ENCODE data around the gene RUFY1. TPM values are rescaled to one million over a fixed set of nuclear protein-coding genes. Genes with fewer than 3 reads are reported as not detected.

The RUFY1 gene
- total RNA-seq, 2 donors from 2014 or later, result 48.7 to 55.6 TPM

GRCh38 chr5:179616002-179616594 is 65.7 kb downstream of the RUFY1 start:
- Histone ChIP-seq H3K36me3 (peaks cover 6 to 36% of the 10 kb centered on the region in 2 donors), H3K9me3 (no peaks in the 10 kb centered on the region), H3K27me3 (replicated peaks; ENCODE audit: insufficient read depth) (no peaks in the 10 kb centered on the region), H3K27ac (no peak overlapping the region), H3K4me3 (no peak overlapping the region), H3K4me1 (replicated peaks) (peaks cover 12% of the 10 kb centered on the region)
- intact Hi-C loops (cut with DNase I), result no loop called here
- WGBS, result 68% methylated on average over 9 of the region's 9 CpGs
- no peak for DNase-seq (ENCODE audit: low spot score)
- no peak for TF ChIP-seq POLR2A (IDR thresholded peaks at IDR 0.05)
- TF ChIP-seq CTCF (IDR thresholded peaks at IDR 0.05), result no peak
- no peak for TF ChIP-seq POLR2AphosphoS5 (IDR thresholded peaks at IDR 0.05)

- WGBS, result 53% methylated on average over 7 of the region's 7 CpGs
- DNase-seq (ENCODE audit: low spot score), result no peak
These were observed 67.6 kb downstream of the RUFY1 start for GRCh38 chr5:179617930-179618329.

GRCh38 chr5:179618923-179619554 is 68.7 kb downstream of the RUFY1 start:
- H3K27me3 ChIP-seq (replicated peaks; ENCODE audit: insufficient read depth), result no peaks in the 10 kb centered on the region
- H3K36me3 ChIP-seq, result peaks cover 6 to 22% of the 10 kb centered on the region in 2 donors
- H3K4me1 ChIP-seq (replicated peaks), result peaks cover 14% of the 10 kb centered on the region
- H3K27ac ChIP-seq, result no peak overlapping the region
- TF ChIP-seq POLR2A (IDR thresholded peaks at IDR 0.05) (no peak), POLR2AphosphoS5 (IDR thresholded peaks at IDR 0.05) (no peak), CTCF (IDR thresholded peaks at IDR 0.05) (no peak)
- whole genome bisulfite sequencing, result 7% methylated on average over 6 of the region's 6 CpGs
- H3K9me3 ChIP-seq, result no peaks in the 10 kb centered on the region
- peak overlapping the region in 1 of 2 donors; percentile 99 for H3K4me3 ChIP-seq
- intact Hi-C loops (cut with DNase I), result no loop called here
- no peak for DNase-seq (ENCODE audit: low spot score)

More at GRCh38 chr5:179617930-179618329, 67.6 kb downstream of the RUFY1 start:
- Histone ChIP-seq H3K4me1 (replicated peaks) (peaks cover 14% of the 10 kb centered on the region), H3K27me3 (replicated peaks; ENCODE audit: insufficient read depth) (no peaks in the 10 kb centered on the region), H3K9me3 (no peaks in the 10 kb centered on the region), H3K36me3 (peaks cover 6 to 32% of the 10 kb centered on the region in 2 donors), H3K4me3 (no peak overlapping the region), H3K27ac (no peak overlapping the region)
- intact Hi-C loops (cut with DNase I), result no loop called here
- TF ChIP-seq POLR2A (IDR thresholded peaks at IDR 0.05), result no peak
- no peak for TF ChIP-seq POLR2AphosphoS5 (IDR thresholded peaks at IDR 0.05)
- no peak for TF ChIP-seq CTCF (IDR thresholded peaks at IDR 0.05)

- no peak for DNase-seq (ENCODE audit: low spot score)
- Histone ChIP-seq H3K36me3 (peaks cover 6 to 22% of the 10 kb centered on the region in 2 donors), H3K4me3 (peak overlapping the region; percentile 3 to 99), H3K9me3 (no peaks in the 10 kb centered on the region), H3K4me1 (replicated peaks) (peaks cover 14% of the 10 kb centered on the region), H3K27ac (no peak overlapping the region), H3K27me3 (replicated peaks; ENCODE audit: insufficient read depth) (no peaks in the 10 kb centered on the region)
- intact Hi-C loops (cut with DNase I), result no loop called here
- TF ChIP-seq CTCF (IDR thresholded peaks at IDR 0.05), result no peak
- TF ChIP-seq POLR2AphosphoS5 (IDR thresholded peaks at IDR 0.05), result no peak
- no peak for TF ChIP-seq POLR2A (IDR thresholded peaks at IDR 0.05)
- 4% methylated on average over 4 of the region's 4 CpGs for WGBS
These were observed 69.4 kb downstream of the RUFY1 start for GRCh38 chr5:179619776-179620175.

- H3K4me1 ChIP-seq (replicated peaks), result peaks cover 14% of the 10 kb centered on the region
- TF ChIP-seq CTCF (IDR thresholded peaks at IDR 0.05), result no peak
- no peak for TF ChIP-seq POLR2AphosphoS5 (IDR thresholded peaks at IDR 0.05)
- no peak for TF ChIP-seq POLR2A (IDR thresholded peaks at IDR 0.05)
- peak overlapping the region in 1 of 2 donors; percentile 100 for H3K27ac ChIP-seq
- WGBS, result 1% methylated on average over 3 of the region's 3 CpGs
- H3K36me3 ChIP-seq, result peaks cover 6 to 22% of the 10 kb centered on the region in 2 donors
- no peaks in the 10 kb centered on the region for H3K27me3 ChIP-seq (replicated peaks; ENCODE audit: insufficient read depth)
- intact Hi-C loops (cut with DNase I), result no loop called here
- peak overlapping the region in 1 of 2 donors; percentile 99 for H3K4me3 ChIP-seq
- no peaks in the 10 kb centered on the region for H3K9me3 ChIP-seq
- DNase-seq (ENCODE audit: low spot score), result no peak
These were observed 69.9 kb downstream of the RUFY1 start for GRCh38 chr5:179620293-179620692.

All from prostate gland (tissue), 2 donors.